Upper lobe of left lung (tissue), 6 donors: ENCODE results near the gene ZSWIM8. TPM values are rescaled to one million over a fixed set of nuclear protein-coding genes. Genes with fewer than 3 reads are reported as not detected.

Source experiments
- ATAC-seq, 2 donors: fragments of 200-7000 bp; cut with Tn5 transposase; one replicate each; pipeline ENCODE4 v1.9.1; 2022; ENCODE audit warnings: mild to moderate bottlenecking in 2 of 2, moderate library complexity in 2 of 2; ENCODE audit not compliant: low FRiP score in 2 of 2
- DNase-seq, 2 donors: peaks; one replicate each; pipeline ENCODE4 v3.0.0-alpha.2; 2019 to 2020
- H3K27ac ChIP-seq, 4 donors: fragments of 200-600 bp; sonication (generic); one replicate each; pipeline ENCODE4 v1.5.1; 2016 to 2019
- H3K27me3 ChIP-seq, 4 donors: fragments of 200-600 bp; sonication (generic); one replicate each; pipeline ENCODE4 v1.5.1; 2017 to 2019
- H3K36me3 ChIP-seq, 4 donors: fragments of 200-600 bp; sonication (generic); one replicate each; pipeline ENCODE4 v1.5.1; 2016 to 2019
- H3K4me1 ChIP-seq, 4 donors: fragments of 200-600 bp; sonication (generic); one replicate each; pipeline ENCODE4 v1.5.1; 2018 to 2019
- H3K4me3 ChIP-seq, 4 donors: fragments of 200-600 bp; sonication (generic); one replicate each; pipeline ENCODE4 v1.5.1; 2017 to 2019; ENCODE audit warnings: mild to moderate bottlenecking in 2 of 4, moderate library complexity in 1 of 4
- H3K9me3 ChIP-seq, 4 donors: fragments of 200-600 bp; sonication (generic); one replicate each; pipeline ENCODE4 v1.5.1; 2018 to 2019
- CTCF ChIP-seq, 6 experiments: fragments of 450-650 bp in 4 of 6; fragments of 200-600 bp in 2 of 6; sonication (generic) in 2 of 6; IDR thresholded peaks; one replicate each; pipeline ENCODE4 v1.5.1; 2016 to 2019; ENCODE audit warnings: antibody characterized with exemption in 6 of 6
- EP300 ChIP-seq, 4 donors: sonication (generic); formaldehyde crosslinking; IDR thresholded peaks; one replicate each; pipeline ENCODE4 v1.5.1; 2017; ENCODE audit warnings: antibody characterized with exemption in 4 of 4, control low read depth in 2 of 4
- POLR2A ChIP-seq, 4 donors: fragments of 450-650 bp; IDR thresholded peaks; one replicate each; pipeline ENCODE4 v1.5.1; 2016 to 2017; ENCODE audit warnings: antibody characterized with exemption in 4 of 4, mild to moderate bottlenecking in 2 of 4
- POLR2AphosphoS5 ChIP-seq, 2 donors: sonication (generic); formaldehyde crosslinking; IDR thresholded peaks; one replicate each; pipeline ENCODE4 v1.5.1; 2017; ENCODE audit warnings: antibody characterized with exemption in 2 of 2
- WGBS, 2 donors: methylation state at CpG; one replicate each; pipeline ENCODE4 v1.1.5; 2017 to 2018; 5-methylcytosine and 5-hydroxymethylcytosine counted together
- total RNA-seq, 6 donors: library from RNA; depleted of rRNA in 4 of 6; stranded (reverse); fragments of >200 nt in 4 of 6; gene quantifications; one replicate each; pipeline versions ENCODE4 v1.1.0 to v1.2.1, GENCODE V29; 2016 to 2021
- donor health status: DM: no; HTN: no; CAD: no; lungs with moderate emphysema.
- donor health status: DM: no; HTN: yes; CAD: no; lungs with severe emphysema.

ZSWIM8 gene
- total RNA-seq, 6 donors from 2014 or later = 54.9 to 202 (median 109) TPM

GRCh38 chr10:73816917-73817729 is 31.7 kb downstream of the ZSWIM8 start:
- no peak for TF ChIP-seq EP300 (IDR thresholded peaks at IDR 0.05)
- H3K4me3 ChIP-seq = no peak overlapping the region
- ATAC-seq = no peak
- no peaks in the 10 kb centered on the region for H3K9me3 ChIP-seq
- peaks cover 0 to 60% (median 26%) of the 10 kb centered on the region in 4 donors for H3K36me3 ChIP-seq
- WGBS, 2 donors = 80 to 83% methylated on average over 10 of the region's 10 CpGs
- peak overlapping the region; percentile 24 to 69 (median 51) for H3K27ac ChIP-seq
- no peaks in the 10 kb centered on the region for H3K27me3 ChIP-seq
- DNase-seq = peak in 1 of 2 donors; percentile 35
- peaks cover 8 to 32% (median 17%) of the 10 kb centered on the region in 4 donors for H3K4me1 ChIP-seq

- no peak for DNase-seq
- Histone ChIP-seq H3K36me3 (peaks cover 0 to 58% (median 27%) of the 10 kb centered on the region in 4 donors), H3K27me3 (no peaks in the 10 kb centered on the region), H3K27ac (peak overlapping the region in 1 of 4 donors; percentile 32), H3K9me3 (no peaks in the 10 kb centered on the region), H3K4me1 (peaks cover 8 to 28% (median 17%) of the 10 kb centered on the region in 4 donors), H3K4me3 (no peak overlapping the region)
- WGBS, 2 donors = 95 to 96% methylated on average over 4 to 5 of the region's 5 CpGs
- TF ChIP-seq EP300 (IDR thresholded peaks at IDR 0.05) = no peak
- no peak for TF ChIP-seq POLR2A (IDR thresholded peaks at IDR 0.05)
- no peak for TF ChIP-seq POLR2AphosphoS5 (IDR thresholded peaks at IDR 0.05)
- TF ChIP-seq CTCF (IDR thresholded peaks at IDR 0.05) = no peak
- ATAC-seq = no peak
Observed at GRCh38 chr10:73817826-73818225, 32.4 kb downstream of the ZSWIM8 start.

GRCh38 chr10:73818402-73818801 is 33.0 kb downstream of the ZSWIM8 start:
- no peaks in the 10 kb centered on the region for H3K9me3 ChIP-seq
- 80 to 86% methylated on average over 2 to 9 of the region's 10 CpGs for WGBS, 2 donors
- no peak overlapping the region for H3K4me3 ChIP-seq
- DNase-seq (peak in 1 of 2 donors; percentile 79), ATAC-seq (no peak)
- TF ChIP-seq CTCF (IDR thresholded peaks at IDR 0.05) (no peak), POLR2AphosphoS5 (IDR thresholded peaks at IDR 0.05) (no peak), POLR2A (IDR thresholded peaks at IDR 0.05) (no peak), EP300 (IDR thresholded peaks at IDR 0.05) (no peak)
- H3K36me3 ChIP-seq = peaks cover 0 to 56% (median 28%) of the 10 kb centered on the region in 4 donors
- peak overlapping the region in 2 of 4 donors; percentile 12 to 32 for H3K27ac ChIP-seq
- peaks cover 8 to 28% (median 17%) of the 10 kb centered on the region in 4 donors for H3K4me1 ChIP-seq
- no peaks in the 10 kb centered on the region for H3K27me3 ChIP-seq

- DNase-seq = no peak
- WGBS, 2 donors = 60% methylated on average over 4 to 5 of the region's 5 CpGs
- peaks cover 8 to 28% (median 17%) of the 10 kb centered on the region in 4 donors for H3K4me1 ChIP-seq
- H3K9me3 ChIP-seq = no peaks in the 10 kb centered on the region
- H3K27me3 ChIP-seq = no peaks in the 10 kb centered on the region
- no peak for TF ChIP-seq EP300 (IDR thresholded peaks at IDR 0.05)
- no peak overlapping the region for H3K4me3 ChIP-seq
- H3K36me3 ChIP-seq = peaks cover 0 to 56% (median 32%) of the 10 kb centered on the region in 4 donors
- no peak for ATAC-seq
- peak overlapping the region; percentile 50 to 65 (median 58) for H3K27ac ChIP-seq
Observed at GRCh38 chr10:73819081-73819480, 33.7 kb downstream of the ZSWIM8 start.

- 68 to 85% methylated on average over 9 to 11 of the region's 20 CpGs for WGBS, 2 donors
- TF ChIP-seq EP300 (IDR thresholded peaks at IDR 0.05) (no peak), CTCF (IDR thresholded peaks at IDR 0.05) (peak in 2 of 6 experiments; percentile 9 to 23)
- no peaks in the 10 kb centered on the region for H3K27me3 ChIP-seq
- no peaks in the 10 kb centered on the region for H3K9me3 ChIP-seq
- H3K4me1 ChIP-seq = peaks cover 8 to 28% (median 17%) of the 10 kb centered on the region in 4 donors
- H3K36me3 ChIP-seq = peaks cover 0 to 56% (median 34%) of the 10 kb centered on the region in 4 donors
- ATAC-seq (peak; percentile 14 to 86), DNase-seq (peak; percentile 87 to 92)
- no peak overlapping the region for H3K4me3 ChIP-seq
- peak overlapping the region; percentile 50 to 65 (median 58) for H3K27ac ChIP-seq
Observed at GRCh38 chr10:73819513-73820093, 34.2 kb downstream of the ZSWIM8 start.
